T-helper 2 cell (primary cell): Measurements from ENCODE around the gene VASH1.
"Not testable (repeated sequence)": the region's sequence is repeated elsewhere in the genome, so short reads cannot be mapped to it uniquely, and the experiment has no call there.

ENCODE experiments used
- DNase-seq, 5 experiments: peaks; one replicate each; pipeline versions ENCODE4 v3.0.0 to v3.0.0-alpha.2; 2012 to 2022
- total RNA-seq, 2 donors: gene quantifications; one replicate each; lab custom pipeline; 2026; lab: John Stamatoyannopoulos, UW

The VASH1 gene
- 12.6 to 50.5 reads per million in 2 donors for total RNA-seq

DNA sequence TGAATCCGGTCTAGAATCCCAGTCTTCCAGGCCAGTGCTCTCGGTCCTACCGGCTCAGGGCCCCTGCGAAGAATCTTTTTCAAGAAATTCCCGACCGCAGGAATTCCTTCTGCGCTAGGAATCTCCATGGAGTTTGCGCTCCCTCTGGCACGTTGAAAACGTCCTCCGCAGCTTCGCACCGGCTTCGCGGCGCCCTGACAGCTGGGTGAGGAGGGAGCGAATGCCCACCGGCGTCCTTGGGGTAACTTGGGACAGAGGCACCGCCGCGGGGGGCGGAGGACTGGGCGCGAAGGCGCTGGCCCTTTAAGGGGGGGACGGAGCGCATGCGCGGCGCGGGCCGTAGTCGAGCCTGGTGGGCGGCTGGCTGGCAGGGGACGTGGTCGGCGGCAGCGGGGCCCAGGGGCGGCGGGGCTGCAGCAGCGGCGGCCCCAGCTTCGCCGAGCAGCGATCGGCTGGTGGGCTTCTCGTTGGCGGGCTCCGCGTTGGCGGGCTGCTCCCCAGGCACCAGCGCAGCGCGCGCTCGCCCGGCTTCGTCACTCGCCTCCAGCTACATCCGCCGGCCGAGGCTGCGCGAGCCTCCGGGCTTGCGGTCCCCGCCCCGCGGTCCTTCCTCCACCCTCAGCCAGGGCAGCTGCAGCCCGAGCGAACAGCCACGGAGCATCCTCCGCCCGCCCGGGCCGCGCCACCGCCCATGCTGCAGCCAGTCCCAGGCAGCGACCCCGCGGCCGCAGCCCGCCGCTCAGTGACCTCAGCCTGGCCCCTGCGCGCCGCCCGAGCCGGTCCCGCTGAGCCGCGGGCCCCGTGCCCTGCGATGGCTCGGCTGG is at the start of gene VASH1:
TSS of gene VASH1 (plus strand) at position 333 of the 824 bp plus-strand sequence. CDS start 1,354 bp downstream, outside the sequence.
- DNase-seq: peak in 4 of 5 experiments; percentile 21 to 76 (median 40)

DNA sequence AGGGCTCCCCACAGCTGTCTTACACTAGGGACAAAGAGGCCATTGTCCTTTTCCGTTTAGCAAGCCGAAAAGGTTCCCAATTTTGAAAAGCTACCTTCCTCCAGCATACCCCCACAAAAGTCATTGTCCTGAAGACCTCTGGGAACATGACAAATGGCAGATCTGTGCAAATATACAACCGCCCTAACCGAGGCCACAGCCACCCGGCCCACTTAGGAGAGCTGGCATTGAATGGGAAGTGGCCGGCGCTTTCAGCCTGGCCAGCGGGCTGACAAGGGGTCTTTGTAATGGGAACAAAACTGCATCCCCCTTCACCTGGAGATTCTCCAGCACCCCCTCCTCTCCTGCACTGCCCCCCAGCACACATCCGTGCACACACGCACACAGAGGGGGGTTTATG is 48.1 kb upstream of the VASH1 start:
- DNase-seq: no peak

DNA sequence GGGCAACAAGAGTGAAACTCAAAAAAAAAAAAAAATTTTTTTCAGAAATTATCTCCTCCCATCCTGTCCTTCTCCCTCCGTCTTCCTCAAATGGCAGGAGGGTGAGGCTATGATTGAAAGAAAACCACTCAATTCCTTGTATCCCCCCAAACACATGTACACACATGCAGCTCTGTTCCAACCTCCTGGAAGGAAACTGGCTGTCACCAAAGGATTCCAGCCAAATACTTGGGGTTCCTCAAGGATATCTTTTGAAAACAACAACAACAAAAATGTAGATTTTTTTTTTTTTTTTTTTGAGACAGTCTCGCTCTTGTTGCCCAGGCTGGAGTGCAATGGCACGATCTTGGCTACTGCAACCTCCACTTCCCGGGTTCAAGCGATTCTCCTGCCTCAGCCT is 46.8 kb upstream of the VASH1 start:
- DNase-seq: no peak

DNA sequence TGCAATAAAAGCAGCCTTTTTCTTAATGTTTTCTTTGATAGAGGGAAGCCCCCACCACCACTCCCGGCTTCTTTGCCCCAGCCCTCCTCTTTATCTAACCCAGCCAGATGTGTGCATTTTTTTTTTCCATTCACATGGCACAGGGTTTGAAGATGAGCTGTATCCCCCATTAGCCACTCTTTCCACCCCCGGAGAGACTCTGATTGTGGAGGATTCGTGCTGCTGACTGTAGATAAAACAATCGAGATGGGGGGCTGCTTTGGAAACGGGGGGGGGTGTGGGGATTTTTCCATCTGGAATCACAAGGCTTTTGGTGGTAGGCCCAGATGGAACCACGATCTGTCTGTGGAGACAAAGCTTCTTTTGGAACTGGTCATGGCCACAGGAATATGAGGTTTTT is 46.2 kb upstream of the VASH1 start:
- no peak for DNase-seq

- DNase-seq: no peak
Measured at GRCh38 chr14:76715511-76716081, 45.7 kb upstream of the VASH1 start.

GRCh38 chr14:76716285-76716684 is 45.0 kb upstream of the VASH1 start:
- no peak for DNase-seq

DNA sequence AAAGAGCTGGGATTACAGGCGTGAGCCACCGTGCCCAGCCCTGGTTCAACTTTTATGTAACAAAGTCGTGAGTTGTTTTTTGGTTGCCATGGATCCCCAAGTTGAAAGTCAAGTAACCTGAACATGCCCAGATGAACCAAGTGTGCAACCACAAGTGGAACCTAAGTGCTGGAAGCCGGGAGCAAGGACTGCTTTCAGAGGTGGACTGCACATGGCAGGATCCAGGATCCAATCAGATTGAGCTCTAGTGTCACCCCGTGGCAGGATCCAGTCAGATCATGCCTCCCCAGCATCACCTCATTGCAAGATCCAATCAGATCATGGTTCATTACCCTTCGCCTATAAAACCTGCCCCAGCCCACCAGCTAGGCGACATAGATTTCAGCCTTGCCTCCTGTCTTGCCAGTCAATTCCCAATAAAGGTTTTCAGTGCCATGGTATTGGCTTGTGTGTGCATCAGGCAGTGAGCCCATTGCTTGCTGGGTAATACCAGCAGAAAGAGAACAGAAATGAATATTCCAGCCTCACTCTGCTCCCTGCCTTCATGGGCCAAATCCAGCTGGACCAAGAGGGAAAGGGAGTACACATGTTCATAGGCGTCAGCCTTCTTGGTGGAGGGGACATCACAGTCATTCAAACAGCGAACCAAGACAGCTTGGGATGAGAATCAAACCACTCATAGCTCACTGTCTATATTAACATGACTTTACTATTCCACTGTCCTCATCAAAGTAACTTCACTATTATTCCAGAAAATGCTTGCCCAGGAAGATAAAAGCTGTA is 43.6 kb upstream of the VASH1 start:
- no peak for DNase-seq

DNA sequence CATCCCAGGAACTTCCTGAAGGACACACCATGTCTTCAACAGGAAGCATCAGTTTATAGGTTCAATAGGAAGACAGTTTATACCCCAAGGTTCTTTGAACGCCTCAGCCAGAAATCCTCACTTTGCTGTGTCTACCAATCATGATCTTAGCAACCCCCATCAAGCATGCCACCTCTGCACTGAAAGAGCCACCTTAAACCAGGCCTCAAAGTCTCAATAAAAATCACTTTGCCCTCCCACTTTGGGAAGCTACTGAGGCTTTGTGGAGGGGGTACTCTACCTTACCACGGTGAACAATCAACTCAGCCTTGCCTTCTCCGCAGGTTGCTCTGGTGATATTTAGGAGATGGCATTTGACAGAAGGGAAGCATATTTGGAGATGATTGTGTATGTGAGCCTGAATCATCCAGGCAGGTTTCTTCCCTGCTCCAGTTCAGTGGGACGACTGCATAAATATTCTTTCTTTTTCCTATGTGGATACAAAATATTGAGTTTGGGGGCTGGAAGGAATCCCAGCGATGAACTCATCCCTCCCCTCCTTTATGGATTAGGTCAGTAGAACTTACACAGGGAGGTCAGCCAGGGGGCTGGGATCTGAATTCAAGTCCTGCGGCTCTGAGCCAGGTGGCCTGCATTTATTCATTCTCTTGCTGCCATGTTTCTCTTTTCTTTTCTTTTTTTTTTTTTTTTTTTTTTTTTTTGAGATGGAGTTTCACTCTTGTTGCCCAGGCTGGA is 42.8 kb upstream of the VASH1 start:
- no peak for DNase-seq

DNA sequence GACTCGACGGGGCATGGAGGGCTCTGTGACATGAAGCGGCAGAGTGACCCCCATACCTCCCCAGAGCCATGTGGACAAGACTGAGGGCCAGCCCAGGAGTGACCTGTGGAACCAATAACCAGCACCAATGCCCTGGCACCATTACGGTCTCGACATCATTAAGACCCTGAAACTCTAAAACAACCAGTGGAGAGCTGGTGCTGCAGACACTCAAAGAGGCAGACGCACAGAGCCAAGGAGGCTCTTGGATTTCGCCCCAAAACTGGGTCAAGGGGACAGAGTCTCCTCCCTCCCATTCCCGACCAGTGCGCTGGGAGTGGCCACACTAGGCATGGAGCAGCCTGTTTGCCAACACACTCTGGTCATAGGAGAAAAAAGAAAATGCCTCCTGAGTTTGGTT is 41.6 kb upstream of the VASH1 start:
- no peak for DNase-seq

DNA sequence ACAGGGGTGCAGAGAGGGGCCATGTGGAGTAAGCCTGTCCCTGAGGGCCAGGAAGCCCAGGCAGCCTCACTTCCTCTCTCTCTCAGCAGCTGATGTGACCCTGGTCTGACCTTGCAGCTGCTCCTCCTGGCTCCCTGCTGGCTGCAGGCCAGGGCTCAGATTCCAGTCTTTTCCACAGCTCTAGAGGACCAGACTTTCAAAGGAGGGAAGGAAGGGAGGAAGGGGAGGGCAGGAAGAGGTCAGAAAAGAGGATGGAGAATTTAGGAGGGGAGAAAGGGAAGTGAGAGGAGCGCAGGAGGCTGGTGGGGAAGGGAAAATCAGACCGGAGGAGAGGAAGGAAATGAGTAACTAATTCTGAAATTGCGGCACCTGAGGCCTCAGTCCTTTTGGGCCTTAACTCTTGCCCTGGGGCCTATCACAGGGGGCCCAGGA is 40.9 kb upstream of the VASH1 start:
- DNase-seq: peak in 1 of 5 experiments; percentile 18

GRCh38 chr14:76721506-76721905 is 39.8 kb upstream of the VASH1 start:
- not testable (repeated sequence) for DNase-seq

DNA sequence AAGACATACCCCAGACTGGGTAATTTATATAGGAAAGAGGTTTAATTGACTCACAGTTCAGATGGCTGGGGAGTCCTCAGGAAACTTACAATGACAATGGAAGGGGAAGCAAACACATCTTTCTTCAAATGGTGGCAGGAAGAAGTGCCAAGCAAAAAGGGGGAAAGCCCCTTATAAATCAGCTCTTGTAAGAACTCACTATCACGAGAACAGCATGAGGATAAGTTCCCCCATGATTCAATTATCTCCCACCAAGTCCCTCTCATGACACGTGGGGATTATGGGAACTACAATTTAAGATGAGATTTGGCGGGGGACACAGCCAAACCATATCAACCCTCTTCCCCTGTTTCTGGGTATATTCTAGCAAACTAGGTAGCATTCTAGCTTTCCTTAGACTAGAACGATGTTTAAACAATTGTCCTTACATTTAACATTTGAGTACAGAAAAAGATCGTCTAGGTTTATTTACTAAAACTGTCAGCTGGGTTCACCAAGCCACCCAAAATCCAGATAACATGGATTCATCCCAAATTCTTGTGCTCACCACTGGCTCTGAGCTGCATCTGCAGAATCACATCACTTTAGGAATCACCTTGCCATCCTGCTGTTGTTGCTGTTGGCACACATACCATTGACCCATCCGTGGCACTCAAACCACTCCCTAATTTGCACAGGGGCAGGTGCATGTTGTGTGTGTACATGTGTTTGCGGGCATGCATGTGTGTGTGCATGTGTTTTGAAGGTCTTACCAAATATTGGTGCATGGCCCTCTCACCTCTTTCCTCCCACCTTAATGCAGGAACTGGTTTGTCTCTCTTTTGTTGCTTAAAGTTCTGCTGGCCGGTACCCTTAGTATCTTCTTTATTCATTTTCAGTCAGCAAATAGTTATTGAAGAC is 36.4 kb upstream of the VASH1 start:
- DNase-seq: no peak

- DNase-seq: no peak
Measured at GRCh38 chr14:76726551-76726970, 34.7 kb upstream of the VASH1 start.

DNA sequence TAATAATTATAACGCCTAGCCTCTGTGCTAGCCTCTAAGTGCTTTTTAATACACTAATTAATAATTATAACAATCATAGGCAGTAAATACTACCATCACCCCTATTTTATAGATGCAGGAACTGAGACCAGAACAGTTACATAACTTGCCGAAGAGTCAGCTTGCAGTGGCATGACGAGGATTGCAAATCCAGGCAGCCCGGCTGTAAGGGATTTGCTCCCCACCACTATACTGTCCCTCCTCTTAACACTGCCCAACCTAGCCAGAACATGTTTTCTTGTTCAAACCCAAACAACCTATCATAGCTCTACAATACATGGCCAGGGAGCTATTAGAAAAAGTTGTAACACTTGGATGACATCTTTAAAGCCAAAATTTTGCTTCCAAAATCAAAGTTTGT is 33.9 kb upstream of the VASH1 start:
- no peak for DNase-seq

DNA sequence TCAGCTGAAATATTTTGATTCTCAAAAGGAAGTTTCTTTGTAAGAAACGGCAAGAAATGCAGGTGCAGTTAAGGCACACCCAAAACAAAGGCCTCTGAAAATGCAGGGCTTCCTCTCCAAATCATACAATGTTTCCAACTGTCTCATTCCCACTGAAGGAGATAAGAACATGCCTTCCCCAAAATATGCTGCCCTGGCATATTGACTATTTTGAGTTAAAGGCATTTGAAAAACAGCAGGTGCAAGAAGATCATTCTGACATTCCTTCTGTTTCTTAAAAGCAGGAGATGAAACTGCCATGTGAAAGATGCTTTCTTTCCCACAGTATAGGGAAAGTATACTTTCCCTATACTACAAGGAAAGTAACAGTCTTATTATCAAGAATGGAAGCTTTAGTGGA is 33.4 kb upstream of the VASH1 start:
- no peak for DNase-seq

DNA sequence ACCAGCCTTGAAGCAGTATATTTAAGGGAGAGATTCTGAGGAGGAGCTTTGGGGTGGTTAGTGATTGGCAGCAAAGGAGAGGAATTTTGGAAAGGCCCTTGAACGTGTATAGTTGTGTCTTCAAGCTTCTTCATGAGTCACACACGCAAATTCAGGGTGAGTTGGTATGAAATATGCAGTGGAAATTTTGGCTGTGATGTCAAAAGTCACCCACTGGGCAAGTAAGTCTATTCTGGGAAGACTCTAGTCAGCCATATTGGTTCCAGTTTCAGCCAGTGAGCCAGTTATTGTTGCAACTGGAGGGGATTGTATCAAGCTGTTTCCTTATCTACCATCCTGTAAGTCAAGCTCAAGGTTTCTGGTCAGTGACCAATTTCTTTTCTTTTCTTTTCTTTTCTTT is 32.0 kb upstream of the VASH1 start:
- DNase-seq: no peak

GRCh38 chr14:76729953-76730505 is 31.2 kb upstream of the VASH1 start:
- no peak for DNase-seq

DNA sequence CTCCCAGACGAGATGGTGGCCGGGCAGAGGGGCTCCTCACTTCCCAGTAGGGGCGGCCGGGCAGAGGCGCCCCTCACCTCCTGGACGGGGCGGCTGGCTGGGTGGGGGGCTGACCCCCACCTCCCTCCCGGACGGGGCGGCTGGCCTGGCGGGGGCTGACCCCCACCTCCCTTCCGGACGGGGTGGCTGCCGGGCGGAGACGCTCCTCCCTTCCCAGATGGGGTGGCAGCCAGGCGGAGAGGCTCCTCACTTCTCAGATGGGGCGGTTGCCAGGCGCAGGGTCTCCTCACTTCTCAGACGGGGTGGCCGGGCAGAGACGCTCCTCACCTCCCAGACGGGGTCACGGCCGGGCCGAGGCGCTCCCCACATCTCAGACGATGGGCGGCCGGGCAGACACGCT is 26.8 kb upstream of the VASH1 start:
- DNase-seq: not testable (repeated sequence)

- DNase-seq: no peak
Measured at GRCh38 chr14:76736514-76736913, 24.8 kb upstream of the VASH1 start.

- DNase-seq: no peak
Measured at GRCh38 chr14:76741074-76741473, 20.2 kb upstream of the VASH1 start.

GRCh38 chr14:76742185-76742584 is 19.1 kb upstream of the VASH1 start:
- no peak for DNase-seq
